Measurements from ENCODE around the gene ABTB2.

DNA sequence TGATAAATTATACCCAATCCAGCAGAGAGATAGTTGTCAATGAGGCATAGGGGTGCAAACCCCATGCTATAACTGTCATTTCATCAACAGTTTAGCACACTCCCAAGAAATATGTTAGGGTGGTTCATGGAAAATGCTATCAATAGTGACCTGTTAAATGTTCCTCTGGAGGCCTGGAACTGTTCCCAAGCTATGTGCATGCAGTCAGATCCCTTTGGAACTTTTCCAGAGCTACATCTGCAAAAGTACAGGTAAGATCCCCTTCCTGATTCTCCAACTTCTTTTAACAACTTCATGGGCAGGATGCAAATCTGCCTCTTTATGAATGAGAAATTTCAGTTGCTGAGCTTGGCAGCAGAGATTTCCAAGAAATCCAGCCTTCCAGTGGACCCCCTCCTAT is 27.2 kb downstream of the ABTB2 start:
- no peak for TF ChIP-seq POLR2A (IDR thresholded peaks at IDR 0.05)
- TF ChIP-seq, protein P1, sequence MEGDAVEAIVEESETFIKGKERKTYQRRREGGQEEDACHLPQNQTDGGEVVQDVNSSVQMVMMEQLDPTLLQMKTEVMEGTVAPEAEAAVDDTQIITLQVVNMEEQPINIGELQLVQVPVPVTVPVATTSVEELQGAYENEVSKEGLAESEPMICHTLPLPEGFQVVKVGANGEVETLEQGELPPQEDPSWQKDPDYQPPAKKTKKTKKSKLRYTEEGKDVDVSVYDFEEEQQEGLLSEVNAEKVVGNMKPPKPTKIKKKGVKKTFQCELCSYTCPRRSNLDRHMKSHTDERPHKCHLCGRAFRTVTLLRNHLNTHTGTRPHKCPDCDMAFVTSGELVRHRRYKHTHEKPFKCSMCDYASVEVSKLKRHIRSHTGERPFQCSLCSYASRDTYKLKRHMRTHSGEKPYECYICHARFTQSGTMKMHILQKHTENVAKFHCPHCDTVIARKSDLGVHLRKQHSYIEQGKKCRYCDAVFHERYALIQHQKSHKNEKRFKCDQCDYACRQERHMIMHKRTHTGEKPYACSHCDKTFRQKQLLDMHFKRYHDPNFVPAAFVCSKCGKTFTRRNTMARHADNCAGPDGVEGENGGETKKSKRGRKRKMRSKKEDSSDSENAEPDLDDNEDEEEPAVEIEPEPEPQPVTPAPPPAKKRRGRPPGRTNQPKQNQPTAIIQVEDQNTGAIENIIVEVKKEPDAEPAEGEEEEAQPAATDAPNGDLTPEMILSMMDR (IDR thresholded peaks at IDR 0.05): no peak

All from body of pancreas (tissue), 4 donors.